DMS53 (cell line): Measurements from ENCODE around the gene RHBDD3.
"Not testable (repeated sequence)": the region's sequence is repeated elsewhere in the genome, so short reads cannot be mapped to it uniquely, and the experiment has no call there.

ENCODE experiments used
- DNase-seq: peaks from one replicate; lab custom pipeline; 2025; lab: John Stamatoyannopoulos, UW

RHBDD3 gene

DNA sequence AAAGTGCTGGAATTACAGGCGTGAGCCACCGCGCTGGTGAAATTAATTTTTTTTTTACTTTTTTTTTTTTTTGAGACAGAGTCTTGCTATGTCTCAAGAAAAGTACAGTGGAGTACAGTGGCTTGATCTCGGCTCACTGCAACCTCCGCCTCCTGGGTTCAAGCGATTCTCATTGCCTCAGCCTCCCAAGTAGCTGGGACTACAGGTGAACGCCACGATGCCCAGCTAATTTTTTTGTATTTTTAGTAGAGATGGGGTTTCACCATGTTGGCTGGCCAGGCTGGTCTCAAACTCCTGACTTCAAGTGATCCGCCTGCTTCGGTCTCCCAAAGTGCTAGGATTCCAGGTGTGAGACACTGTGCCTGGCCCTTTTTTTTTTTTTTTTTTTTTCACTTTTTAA, 19.9 kb downstream of the RHBDD3 start:
- not testable (repeated sequence) for DNase-seq

DNA sequence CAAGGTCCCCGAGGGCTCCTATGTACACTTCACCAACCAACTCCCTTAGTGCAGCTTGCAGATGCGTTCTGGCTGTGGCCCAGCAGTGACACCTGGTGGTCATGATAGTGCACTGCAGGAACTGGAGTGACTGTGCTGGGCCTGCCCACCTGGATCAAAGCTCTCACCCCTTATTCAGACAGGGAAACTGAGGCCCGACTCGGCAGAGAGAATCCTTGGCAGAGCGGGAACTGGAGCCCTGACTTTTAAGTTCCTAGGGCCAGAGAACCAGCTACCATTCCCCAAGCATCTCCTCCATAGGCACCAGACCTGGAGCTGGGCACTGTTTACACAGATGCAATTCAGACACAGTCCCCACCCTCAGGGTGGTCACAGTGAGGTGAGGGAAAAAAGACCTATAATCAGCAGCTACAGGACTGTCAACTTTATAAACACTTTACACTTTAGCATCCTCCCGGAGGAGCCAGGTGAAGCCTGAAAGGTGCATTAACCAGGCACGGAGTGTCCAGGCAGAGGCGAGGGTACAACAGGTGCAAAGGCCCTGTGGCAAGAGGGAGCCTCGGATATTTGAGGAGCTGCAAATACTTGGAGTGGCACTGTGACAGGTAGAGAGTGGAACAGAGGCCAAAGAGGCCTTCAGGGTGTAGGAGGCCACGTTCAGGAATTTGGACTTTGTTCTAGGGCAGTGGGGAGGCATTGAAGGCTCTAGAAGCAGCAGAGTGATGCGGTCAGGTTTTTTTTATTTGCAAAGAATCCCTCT, 22.0 kb downstream of the RHBDD3 start:
- DNase-seq = peak; percentile 46

DNA sequence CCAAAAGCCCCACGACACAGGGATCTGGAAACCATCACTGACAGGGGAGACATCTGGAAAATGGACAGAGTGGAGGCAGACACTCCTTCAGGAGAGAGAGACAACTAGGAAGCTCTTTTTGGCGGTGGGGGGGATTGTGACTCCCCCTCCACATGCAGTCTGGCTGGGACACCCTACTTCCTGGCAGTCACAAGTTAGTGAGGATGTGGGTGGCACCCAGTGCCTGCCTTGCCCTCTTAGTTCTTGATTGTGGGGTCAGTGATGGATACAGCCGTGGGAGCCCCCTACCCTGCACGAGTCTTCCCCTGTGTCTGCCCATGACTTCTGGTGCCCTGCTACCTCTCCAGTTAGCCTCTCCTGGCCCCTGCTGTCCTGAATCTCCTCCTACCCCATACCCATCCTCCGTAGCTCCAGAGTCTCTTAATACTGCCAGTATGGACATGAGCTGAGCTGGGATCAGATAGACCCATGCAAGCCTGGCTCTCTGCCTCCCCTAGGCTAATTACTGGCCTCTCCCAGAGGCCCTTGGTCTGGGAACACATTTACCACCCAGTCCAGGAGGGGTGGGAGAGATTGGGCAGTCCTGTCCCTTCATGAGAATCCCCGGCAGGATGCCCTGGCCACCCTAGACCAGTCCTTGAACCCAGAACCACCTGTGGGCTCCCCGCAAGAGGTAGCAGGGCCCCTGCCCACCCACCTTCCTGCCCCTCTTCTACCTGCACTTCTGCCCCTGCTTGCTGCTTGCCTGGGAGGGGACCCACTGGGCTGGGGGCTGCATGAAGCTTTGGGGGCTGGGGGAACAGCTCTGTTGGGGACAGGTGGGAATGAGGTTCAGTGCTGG, 22.8 kb downstream of the RHBDD3 start:
- no peak for DNase-seq

DNA sequence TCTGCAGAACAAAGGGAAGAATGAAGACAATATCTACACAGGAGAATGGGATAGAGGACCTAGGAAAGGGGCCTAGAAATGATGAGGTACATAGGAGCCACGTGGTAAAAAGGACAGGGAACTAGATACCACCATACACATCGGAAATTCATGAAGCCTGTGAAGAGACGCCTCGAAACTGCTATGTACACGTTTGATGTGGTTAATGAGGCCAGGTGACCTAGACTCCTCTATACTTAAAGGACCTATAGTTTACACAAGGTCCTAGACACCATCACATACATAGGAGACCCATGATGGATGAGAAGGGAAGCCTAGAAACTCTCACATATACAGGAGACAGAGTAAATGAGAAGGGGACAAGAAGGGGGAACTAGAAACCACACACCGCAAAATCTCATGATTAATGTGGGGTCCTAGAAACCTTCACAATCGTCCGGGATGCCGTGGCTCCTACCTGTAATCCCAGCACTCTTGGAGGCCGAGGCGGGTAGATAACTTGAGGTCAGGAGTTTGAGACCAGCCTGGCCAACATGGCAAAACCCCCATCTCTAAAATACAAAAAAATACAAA, 23.8 kb downstream of the RHBDD3 start:
- DNase-seq = no peak

DNA sequence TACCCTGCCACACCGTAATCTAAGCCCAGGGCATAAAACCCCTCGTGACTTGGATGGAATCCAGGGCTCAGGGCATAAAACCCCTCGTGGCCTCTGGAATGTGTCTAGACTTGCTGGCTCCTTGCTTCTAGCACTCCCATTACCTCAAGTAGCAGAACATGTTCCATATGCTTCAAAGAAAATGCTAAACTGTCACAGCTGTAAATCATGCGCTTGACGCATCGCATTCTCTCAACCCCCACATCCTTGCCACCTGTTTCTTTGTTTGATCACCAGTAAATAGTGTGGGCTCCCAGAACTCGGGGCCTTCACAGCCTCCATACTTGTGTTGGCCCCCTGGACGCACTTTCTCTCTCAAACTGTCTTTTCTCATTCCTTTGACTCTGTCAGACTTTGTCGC, 27.3 kb downstream of the RHBDD3 start:
- DNase-seq = not testable (repeated sequence)

DNA sequence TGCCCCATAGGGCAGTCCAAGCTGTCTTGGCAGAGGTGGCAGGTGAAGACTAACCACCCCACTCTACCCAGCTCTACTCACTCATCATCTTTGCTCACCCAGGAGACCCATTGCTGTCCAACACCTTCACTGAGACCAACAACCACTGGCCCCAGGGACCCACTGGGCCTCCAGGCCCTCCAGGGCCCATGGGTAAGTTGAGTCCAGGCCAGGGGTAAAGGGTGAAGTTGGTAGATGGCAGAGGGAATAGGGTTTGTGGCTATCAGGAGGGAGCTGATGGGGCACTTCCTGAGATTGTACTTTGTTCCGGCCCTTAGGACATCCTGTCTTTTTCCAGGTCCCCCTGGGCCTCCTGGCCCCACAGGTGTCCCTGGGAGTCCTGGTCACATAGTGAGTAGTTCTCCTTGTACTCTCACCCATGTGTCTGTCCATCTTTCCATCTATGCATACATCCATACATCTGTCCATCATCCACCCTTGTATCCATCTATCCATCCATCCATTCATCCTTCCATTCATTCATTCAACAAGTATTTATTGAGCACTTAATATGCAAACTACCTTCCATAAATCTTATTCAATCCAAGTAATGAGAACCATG, 34.4 kb downstream of the RHBDD3 start:
- no peak for DNase-seq

DNA sequence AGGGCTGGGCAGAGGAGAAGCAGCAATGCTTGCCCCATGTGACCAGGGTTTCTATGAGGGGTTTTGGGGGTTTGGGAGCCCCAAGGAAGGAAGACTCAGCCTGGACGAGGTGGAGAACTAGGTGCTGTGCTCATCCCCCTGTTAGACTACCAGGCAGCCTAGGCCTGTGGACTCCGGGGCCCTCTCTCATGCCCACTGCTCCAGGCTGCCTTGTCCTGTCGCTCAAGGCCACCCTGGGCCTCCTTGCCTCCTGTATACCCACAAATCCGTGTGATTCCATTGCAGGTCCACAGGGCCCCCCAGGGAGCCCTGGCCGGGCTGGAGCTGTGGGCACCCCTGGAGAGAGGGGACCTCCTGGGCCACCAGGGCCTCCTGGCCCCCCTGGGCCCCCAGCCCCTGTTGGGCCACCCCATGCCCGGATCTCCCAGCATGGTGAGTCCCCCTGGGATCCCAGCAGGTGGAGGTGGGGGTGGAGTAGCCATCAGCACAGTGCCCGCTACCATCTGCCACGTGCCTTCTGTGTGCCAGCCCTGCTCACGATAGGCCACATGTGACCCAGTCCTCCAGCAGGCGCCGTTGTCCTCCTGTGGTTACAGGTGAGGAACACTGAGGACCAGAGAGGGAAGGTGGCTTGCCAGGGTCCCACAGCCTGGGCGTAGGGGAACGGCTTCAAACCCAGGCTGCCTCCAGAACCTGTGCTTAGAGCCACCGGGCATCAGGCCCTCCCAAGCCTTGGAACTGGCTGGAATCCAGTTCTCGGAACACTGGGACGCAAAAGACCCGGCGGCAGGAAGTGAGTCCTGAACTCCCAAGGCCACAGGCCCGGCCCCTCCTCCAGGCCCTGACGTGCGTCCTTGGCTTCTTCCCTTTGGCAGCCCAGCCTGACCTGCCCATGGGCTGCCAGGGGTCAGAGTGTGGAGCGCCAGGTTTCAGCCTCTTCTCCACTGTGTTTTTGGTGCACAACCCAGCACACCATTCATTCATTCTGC, 35.5 kb downstream of the RHBDD3 start:
- DNase-seq = no peak

DNA sequence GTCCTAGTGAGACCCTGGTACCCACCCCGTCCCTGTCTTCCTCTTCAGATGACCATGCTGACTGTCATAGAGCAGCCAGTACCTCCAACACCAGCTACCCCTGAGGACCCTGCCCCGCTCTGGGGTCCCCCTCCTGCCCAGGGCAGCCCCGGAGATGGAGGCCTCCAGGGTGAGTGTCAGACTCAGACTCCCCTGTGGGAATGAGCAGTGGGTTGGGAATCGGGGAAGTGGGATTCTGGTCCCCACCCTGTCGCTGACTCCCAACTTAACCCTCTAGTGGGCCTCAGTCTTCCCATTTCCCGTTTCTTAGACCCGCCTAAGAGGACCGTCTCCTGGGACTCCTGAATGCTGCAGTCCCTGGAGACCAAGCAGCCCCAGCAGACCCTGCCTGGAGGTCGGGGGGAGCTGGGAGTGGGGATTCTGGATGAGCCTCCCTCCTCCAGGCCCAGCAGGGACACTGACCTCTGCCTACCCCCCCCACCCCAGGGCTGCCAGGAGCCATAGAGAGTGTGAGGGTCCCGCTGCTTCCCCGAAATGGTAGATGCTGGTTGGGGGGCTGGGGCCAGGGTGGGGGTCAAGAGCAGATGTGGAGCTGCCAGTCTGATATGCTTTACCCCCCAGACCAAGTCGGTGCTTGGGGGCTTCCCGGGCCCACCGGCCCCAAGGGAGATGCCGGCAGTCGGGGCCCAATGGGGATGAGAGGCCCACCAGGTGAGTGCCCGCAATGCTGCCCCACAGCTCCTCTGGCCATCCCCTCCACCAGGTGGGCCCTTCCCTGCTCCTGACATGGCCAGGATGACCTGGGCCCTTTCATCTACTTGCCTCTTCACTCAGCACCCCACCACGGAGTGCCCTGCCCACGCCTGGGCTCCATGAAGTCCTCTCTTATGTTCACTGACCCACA, 36.6 kb downstream of the RHBDD3 start:
- no peak for DNase-seq

DNA sequence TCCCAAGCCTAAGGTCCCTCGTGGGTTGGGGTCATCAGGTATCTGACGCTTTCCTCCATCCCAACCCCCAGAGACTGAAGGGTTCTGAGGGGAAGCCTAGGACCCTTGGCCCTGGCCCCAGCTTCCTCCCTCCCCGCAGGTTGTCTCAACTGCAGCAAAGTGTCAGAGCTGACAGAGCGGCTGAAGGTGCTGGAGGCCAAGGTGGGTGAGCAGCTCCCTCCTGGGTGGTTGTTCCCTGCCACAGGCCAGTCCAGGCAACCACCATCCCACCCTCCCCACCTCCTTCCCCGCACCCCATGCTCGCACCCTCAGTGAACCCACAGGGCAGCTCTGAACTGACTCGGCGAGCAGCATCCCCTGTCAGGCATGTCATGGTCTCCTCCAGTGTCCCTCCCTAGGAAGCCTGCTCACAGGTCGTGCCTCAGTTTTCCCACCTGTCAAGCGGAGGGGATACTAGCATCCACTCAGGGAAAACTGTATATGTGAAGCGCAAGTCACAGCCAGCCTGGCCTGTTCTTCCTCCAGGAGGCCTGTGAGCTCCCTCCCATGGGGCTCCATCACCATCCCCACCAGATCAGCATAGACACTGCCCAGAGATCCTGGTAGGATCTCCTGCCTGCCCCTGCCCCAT, 41.3 kb downstream of the RHBDD3 start:
- DNase-seq = no peak

DNA sequence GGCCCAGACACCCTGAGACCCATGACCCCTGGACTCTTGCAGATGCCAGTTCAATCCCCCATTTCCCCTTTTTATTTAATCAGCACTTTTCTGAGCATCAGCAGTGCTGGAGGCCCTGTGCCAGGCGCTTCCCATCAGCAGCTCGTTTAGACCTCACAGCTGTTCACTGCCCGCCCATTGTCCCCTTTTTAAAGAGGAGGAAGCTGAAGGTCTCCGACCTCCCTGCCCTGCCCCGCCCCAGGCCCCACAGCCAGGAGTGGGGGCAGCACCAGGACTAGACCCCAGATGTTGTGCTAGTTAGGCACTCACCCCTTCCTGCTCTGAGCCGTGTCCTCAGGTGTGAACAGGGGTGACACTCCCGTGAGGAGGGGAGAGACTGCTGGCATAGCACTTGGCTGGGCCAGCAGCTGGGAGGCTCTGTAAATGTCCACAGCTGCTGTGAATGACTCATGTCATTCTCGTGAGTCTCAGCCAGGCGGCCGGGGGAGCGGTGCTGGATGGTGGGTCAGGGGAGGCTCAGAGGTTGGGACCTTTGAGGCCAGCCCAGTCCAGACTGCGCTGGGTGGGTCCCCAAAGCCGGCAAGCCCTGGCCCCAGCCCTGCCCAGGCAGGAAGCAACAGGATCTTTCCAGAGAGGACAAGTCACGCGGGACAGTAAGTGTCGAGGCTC, 42.2 kb downstream of the RHBDD3 start:
- DNase-seq = peak; percentile 70

DNA sequence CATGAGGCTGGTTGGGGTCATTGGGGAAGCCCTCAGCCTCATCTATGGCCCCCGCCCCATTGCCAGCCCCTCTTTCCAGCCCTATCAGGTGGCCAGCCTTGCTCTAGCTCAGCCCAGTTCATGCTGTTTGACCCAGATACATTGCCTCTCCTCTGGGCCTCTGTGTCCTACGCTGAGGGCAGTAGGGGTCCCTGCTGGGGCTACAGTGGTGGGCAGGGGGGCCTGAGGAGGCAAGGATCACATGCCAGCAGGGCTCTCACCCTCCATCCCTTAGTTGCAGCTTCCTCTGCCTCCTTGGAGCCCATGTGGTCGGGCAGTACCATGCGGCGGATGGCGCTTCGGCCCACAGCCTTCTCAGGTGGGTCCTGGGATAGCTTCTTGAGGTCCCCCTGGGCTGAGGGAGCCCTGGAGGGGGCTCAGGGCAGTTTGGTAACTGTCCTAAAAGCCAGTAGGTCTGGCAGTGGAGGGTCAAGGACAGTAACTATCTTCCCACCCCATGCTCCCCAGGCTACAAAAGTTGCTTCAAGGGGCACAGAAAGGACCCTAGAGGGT, 42.8 kb downstream of the RHBDD3 start:
- no peak for DNase-seq

DNA sequence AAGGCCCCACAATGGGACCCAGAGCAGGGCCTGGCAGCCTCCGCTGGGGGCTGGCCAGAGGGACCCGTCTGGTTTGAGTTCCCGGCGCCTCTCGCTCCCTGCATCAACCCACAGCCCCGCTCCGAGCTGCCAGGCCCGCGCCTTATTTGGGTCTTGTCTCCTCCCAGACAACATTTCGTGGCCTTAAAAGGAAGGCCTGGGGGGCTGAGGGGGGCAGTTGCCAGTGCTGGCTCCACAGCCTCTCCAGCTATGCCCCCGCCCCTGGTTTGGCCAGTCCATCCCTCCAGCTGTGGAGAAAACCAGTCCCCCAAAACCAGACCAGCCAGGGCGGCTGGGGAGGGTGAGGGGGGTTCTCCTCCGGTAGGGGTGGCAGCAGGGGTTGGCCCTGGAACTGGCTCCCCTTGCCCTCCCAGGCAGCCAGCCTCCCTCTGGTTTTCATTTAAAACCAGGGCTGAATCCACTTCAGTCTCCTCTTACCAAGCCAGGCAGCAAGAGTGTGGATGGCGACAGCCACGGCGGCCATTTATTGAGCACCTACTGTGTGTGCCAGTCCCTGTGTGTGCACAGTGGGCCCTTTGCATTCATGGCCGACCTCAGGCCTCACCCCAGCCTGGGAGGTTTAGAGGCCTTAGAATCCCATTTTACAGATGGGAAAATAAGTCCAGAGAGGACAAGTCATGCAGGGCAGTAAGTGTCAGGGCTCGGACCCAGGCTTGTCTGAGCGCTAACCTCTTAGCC, 43.5 kb downstream of the RHBDD3 start:
- no peak for DNase-seq

DNA sequence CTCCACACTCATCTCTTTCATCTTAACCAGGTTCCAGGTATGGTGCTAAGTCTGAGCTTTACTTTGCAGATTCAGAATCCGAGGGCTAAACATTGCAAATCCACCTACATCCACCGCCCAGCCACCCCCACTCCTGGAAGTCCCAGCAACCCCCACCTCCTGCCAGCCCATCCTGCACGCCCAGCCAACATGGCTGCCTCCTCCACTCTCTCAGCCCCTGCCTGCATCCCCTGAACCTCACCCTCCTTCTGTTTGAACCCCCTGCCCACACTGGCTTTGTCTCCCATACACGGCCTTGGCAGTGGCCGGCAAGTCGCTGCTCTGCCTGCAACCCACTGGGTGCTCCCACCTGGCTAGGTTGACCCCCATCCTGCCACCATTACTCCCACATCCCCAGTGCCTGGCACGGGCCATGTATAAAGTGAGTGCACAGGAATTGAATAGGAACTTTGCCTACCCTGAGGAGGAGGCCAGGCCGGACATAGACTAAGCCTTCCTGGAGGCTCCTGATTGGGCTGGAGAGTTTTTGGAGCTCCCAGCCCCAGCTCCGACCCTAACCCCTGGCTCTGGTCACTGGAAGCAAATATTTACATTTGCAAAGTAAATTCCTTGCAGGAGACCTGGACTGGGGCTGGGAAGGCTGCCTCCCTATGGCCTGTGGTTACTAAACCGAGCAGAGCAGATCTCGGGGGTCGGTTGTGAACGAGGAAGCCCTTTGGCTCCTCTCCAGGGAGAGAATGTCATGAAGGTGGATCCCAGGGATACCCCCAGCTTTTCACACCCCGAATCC, 47.7 kb downstream of the RHBDD3 start:
- no peak for DNase-seq

DNA sequence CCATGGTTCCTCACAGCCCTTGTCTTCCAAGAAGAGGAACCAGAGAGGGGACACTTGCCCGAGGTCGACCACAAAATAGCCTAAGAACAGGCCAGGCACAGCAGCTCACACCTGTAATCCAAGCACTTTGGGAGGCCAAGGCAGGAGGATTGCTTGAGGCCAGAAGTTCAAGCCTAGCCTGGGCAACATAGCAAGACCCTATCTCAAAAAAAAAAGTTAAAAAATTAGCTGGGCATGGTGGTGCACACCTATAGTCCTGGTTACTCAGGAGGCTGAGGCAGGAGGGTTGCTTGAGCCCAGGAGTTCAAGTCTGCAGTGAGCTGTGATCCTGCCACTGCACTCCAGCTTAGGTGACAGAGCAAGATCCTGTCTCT, 48.4 kb downstream of the RHBDD3 start:
- DNase-seq = not testable (repeated sequence)

DNA sequence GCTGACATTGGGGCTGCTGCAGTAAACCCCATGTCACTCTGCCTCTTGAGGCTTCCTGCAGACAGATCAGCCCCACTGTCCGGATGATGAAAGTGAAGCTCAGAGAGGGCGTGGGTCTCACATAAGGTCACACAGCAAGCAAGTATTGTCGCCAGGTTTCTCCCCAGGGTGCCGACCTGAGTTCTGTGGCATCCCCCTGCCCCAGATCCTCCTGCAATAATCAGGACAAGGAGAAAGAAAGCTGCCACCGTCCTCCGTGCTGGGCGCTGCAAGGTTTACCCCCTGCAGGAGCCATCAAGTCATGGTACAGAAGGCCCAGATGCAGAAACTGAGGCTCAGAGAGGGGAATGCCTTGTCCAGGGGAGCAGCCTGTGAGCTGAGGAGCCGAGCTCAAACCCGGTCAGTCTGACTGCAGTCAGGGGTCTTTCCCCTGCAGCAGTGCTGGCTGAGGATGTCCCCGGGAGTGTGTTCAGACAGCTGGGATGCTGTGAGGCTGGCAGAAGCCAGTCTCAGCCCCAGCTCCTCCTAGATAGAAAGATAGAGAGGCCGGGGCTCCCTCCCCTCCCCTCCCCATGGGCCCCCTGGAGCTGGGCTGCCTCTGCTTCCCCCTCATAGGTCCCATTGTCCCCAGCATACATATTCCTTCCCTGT, 48.9 kb downstream of the RHBDD3 start:
- no peak for DNase-seq

DNA sequence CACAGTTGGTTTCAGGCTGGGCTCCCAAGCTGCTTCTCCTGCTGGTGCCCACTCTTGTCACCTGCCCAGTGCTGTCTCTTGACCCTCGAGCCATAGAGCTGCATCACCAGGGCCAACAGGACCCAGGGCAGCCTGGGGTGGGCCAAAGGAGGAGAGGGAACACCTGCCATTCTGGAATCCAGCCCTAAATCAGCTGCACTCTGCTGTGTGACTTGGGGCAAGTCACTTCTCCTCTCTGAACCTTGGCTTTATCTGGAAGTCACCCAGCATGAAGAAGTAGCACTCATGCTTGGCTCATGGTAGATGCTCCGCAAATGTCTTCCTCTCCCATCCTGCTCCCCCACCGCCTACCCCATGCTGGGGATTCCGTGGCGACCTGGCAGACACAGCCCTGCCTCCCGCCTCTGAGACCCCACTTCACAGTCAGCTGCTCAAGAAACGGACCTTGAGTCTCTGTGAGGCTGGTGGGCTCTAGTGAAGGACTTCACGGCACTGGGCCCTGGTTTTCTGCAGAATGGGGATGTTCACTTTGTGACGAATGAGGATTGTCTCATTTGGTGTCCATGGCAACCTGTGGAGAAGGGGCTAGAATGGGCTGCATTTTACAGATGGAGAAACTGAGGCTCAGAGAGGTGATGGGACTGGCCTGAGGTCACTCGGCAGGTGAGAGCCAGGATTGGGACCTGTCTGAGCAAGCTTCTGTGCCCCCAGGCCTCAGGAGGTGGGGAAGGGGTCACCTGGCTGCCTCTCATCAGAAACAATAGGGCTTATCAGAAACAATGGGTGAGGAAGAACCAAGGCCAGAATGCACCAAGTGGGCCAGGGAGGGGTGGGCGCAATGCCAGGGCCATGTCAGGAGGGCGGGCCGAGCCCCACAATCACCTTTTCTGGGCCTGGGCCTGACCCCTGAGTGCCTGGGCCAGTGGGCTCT, 49.7 kb downstream of the RHBDD3 start:
- no peak for DNase-seq
